Neuronal stem cell (in vitro differentiated cells): Measurements from ENCODE around the gene TAX1BP3.

Experiments used
- DNase-seq: peaks from one replicate; pipeline ENCODE4 v3.0.0-alpha.2; 2013; ENCODE audit warnings: low spot score
- H2AFZ ChIP-seq: one replicate; pipeline ENCODE4 v1.6.1; 2013; ENCODE audit warnings: mild to moderate bottlenecking, low read length, inconsistent platforms
- H2AK5ac ChIP-seq: 2 replicates; pipeline ENCODE4 v1.6.1; 2013; ENCODE audit warnings: low read depth, mild to moderate bottlenecking, inconsistent platforms, low read length, moderate library complexity, mixed read lengths
- H2BK120ac ChIP-seq: 2 replicates; pipeline ENCODE4 v1.6.1; 2013; ENCODE audit warnings: low read depth, mild to moderate bottlenecking, inconsistent platforms, low read length, moderate library complexity, mixed read lengths
- H2BK12ac ChIP-seq: one replicate; pipeline ENCODE4 v1.6.1; 2013; ENCODE audit warnings: low read length, inconsistent platforms
- H2BK15ac ChIP-seq: 2 replicates; pipeline ENCODE4 v1.6.1; 2013; ENCODE audit warnings: mild to moderate bottlenecking, low read length, inconsistent platforms, mixed read lengths
- H2BK5ac ChIP-seq: one replicate; pipeline ENCODE4 v1.6.1; 2013; ENCODE audit warnings: inconsistent platforms, mild to moderate bottlenecking, low read length, moderate library complexity
- H3K14ac ChIP-seq: one replicate; pipeline ENCODE4 v1.6.1; 2013; ENCODE audit warnings: low read length, inconsistent platforms
- H3K18ac ChIP-seq: 2 replicates; pipeline ENCODE4 v1.6.1; 2013; ENCODE audit warnings: low read length, inconsistent platforms
- H3K23ac ChIP-seq: 2 replicates; pipeline ENCODE4 v1.6.1; 2013; ENCODE audit warnings: low read depth, mild to moderate bottlenecking, mixed read lengths, low read length, inconsistent platforms; ENCODE audit not compliant: poor library complexity
- H3K27ac ChIP-seq: replicated peaks from 3 replicates; pipeline ENCODE4 v1.5.1; 2013; ENCODE audit warnings: low read length, inconsistent platforms
- H3K27me3 ChIP-seq, 3 experiments: 2 replicates each; pipeline ENCODE4 v1.6.1; 2013; ENCODE audit warnings: low read length in 3 of 3, mild to moderate bottlenecking in 2 of 3, inconsistent platforms in 1 of 3, low read depth in 1 of 3, mixed read lengths in 1 of 3, moderate library complexity in 1 of 3; ENCODE audit not compliant: control insufficient read depth in 3 of 3, insufficient read depth in 3 of 3
- H3K36me3 ChIP-seq, 2 donors: replicated peaks in 1 of 2; 2 replicates each; pipeline ENCODE4 v1.6.1; 2013; ENCODE audit warnings: low read length in 2 of 2; ENCODE audit not compliant: control insufficient read depth in 2 of 2, insufficient read depth in 2 of 2
- H3K4ac ChIP-seq: 2 replicates; pipeline ENCODE4 v1.6.1; 2013; ENCODE audit warnings: inconsistent platforms, mild to moderate bottlenecking, low read length, moderate library complexity
- H3K4me1 ChIP-seq, 2 donors: 1 replicate in 1 of 2; 2 replicates in 1 of 2; pipeline ENCODE4 v1.6.1; 2013; ENCODE audit warnings: low read length in 2 of 2, low read depth in 1 of 2; ENCODE audit not compliant: control insufficient read depth in 2 of 2, insufficient read depth in 1 of 2
- H3K4me2 ChIP-seq: one replicate; pipeline ENCODE4 v1.6.1; 2013; ENCODE audit warnings: mild to moderate bottlenecking, low read length, inconsistent platforms; ENCODE audit not compliant: insufficient read depth, poor library complexity, severe bottlenecking
- H3K4me3 ChIP-seq, 2 donors: 2 replicates each; pipeline ENCODE4 v1.5.1; 2013; ENCODE audit warnings: low read length in 2 of 2, mild to moderate bottlenecking in 2 of 2, inconsistent platforms in 1 of 2, moderate library complexity in 1 of 2
- H3K79me1 ChIP-seq: one replicate; pipeline ENCODE4 v1.6.1; 2013; ENCODE audit warnings: low read depth, mild to moderate bottlenecking, inconsistent platforms, low read length, moderate library complexity
- H3K9ac ChIP-seq: one replicate; pipeline ENCODE4 v1.6.1; 2013; ENCODE audit warnings: mild to moderate bottlenecking, low read depth, low read length, inconsistent platforms; ENCODE audit not compliant: poor library complexity
- H3K9me3 ChIP-seq, 2 donors: replicated peaks in 1 of 2; 2 replicates each; pipeline versions ENCODE3 to v1.6.1; 2013; ENCODE audit warnings: low read length in 2 of 2, mild to moderate bottlenecking in 2 of 2, inconsistent platforms in 1 of 2, low read depth in 1 of 2, mixed read lengths in 1 of 2, moderate library complexity in 1 of 2; ENCODE audit not compliant: control insufficient read depth in 2 of 2, insufficient read depth in 1 of 2
- H4K8ac ChIP-seq: one replicate; pipeline ENCODE4 v1.6.1; 2013; ENCODE audit warnings: low read depth, mild to moderate bottlenecking, inconsistent platforms, low read length, moderate library complexity
- H4K91ac ChIP-seq: one replicate; pipeline ENCODE4 v1.6.1; 2013; ENCODE audit warnings: low read length, low read depth, mild to moderate bottlenecking, inconsistent platforms; ENCODE audit not compliant: poor library complexity
- WGBS, 2 donors: extraction: QIAGEN DNeasy Blood & Tissue Kit; methylation state at CpG; one replicate each; pipeline ENCODE4 v1.1.7; 2013; ENCODE audit warnings: missing lambda C conversion rate in 2 of 2, mixed read lengths in 1 of 2; ENCODE audit not compliant: insufficient read length in 2 of 2, insufficient replicate concordance in 1 of 2; ENCODE audit errors: extremely low coverage in 2 of 2; 5-methylcytosine and 5-hydroxymethylcytosine counted together

TAX1BP3 gene

GRCh38 chr17:3663102-3664011 lies 5.0 kb downstream of the TAX1BP3 start:
- Histone ChIP-seq H3K4me1 (peaks cover 7 to 14% of the 10 kb centered on the region in 2 donors), H2BK5ac (no peak overlapping the region), H3K4me2 (no peak overlapping the region), H3K9me3 (no peaks in the 10 kb centered on the region), H2AFZ (no peak overlapping the region), H4K91ac (no peak overlapping the region), H3K23ac (no peak overlapping the region), H3K4me3 (no peak overlapping the region), H3K14ac (no peak overlapping the region), H2AK5ac (peak overlapping the region; percentile 54), H3K27me3 (no peaks in the 10 kb centered on the region), H2BK15ac (no peak overlapping the region), H3K36me3 (peaks cover 13 to 47% of the 10 kb centered on the region in 2 donors), H3K9ac (peak overlapping the region; percentile 74), H2BK12ac (no peak overlapping the region), H2BK120ac (no peak overlapping the region), H3K18ac (no peak overlapping the region), H3K79me1 (peaks cover 7% of the 10 kb centered on the region), H3K27ac (no peak overlapping the region), H3K4ac (no peak overlapping the region), H4K8ac (no peak overlapping the region)
- no CpG with 5 or more reads among the region's 33 CpGs for WGBS, 2 donors
- no peak for DNase-seq

GRCh38 chr17:3660311-3660891 lies 8.0 kb downstream of the TAX1BP3 start:
- H3K27ac ChIP-seq = no peak overlapping the region

GRCh38 chr17:3659541-3660111 lies 8.8 kb downstream of the TAX1BP3 start:
- Histone ChIP-seq H3K9me3 (no peaks in the 10 kb centered on the region), H3K4me2 (no peak overlapping the region), H3K23ac (no peak overlapping the region), H3K9ac (no peak overlapping the region), H4K8ac (no peak overlapping the region), H3K27me3 (no peaks in the 10 kb centered on the region), H2BK5ac (no peak overlapping the region), H3K4ac (no peak overlapping the region), H4K91ac (no peak overlapping the region), H2AK5ac (no peak overlapping the region), H3K27ac (no peak overlapping the region), H3K4me1 (peaks cover 0 to 9% of the 10 kb centered on the region in 2 donors), H3K36me3 (peaks cover 12 to 42% of the 10 kb centered on the region in 2 donors), H3K14ac (no peak overlapping the region), H2AFZ (no peak overlapping the region), H2BK12ac (no peak overlapping the region), H3K79me1 (peaks cover 1% of the 10 kb centered on the region), H2BK15ac (no peak overlapping the region), H3K18ac (no peak overlapping the region), H3K4me3 (no peak overlapping the region), H2BK120ac (no peak overlapping the region)
- WGBS, 2 donors = no CpG with 5 or more reads among the region's 22 CpGs
- no peak for DNase-seq

More at GRCh38 chr17:3660311-3660891, 8.0 kb downstream of the TAX1BP3 start:
- Histone ChIP-seq H2AK5ac (no peak overlapping the region), H2BK12ac (no peak overlapping the region), H2BK15ac (no peak overlapping the region), H3K4me1 (peaks cover 0 to 9% of the 10 kb centered on the region in 2 donors), H3K23ac (peak overlapping the region; percentile 25), H4K8ac (no peak overlapping the region), H3K14ac (no peak overlapping the region), H3K79me1 (no peaks in the 10 kb centered on the region), H3K9ac (peak overlapping the region; percentile 2), H3K18ac (no peak overlapping the region), H3K27me3 (no peaks in the 10 kb centered on the region), H3K36me3 (peaks cover 15 to 47% of the 10 kb centered on the region in 2 donors), H3K4me2 (no peak overlapping the region), H3K4ac (no peak overlapping the region), H3K9me3 (no peaks in the 10 kb centered on the region), H4K91ac (no peak overlapping the region), H3K4me3 (no peak overlapping the region), H2BK120ac (no peak overlapping the region), H2AFZ (no peak overlapping the region), H2BK5ac (peak overlapping the region; percentile 24)
- no peak for DNase-seq
- no CpG with 5 or more reads among the region's 23 CpGs for WGBS, 2 donors
